HG03159 (cell line): ENCODE measurements around the gene BMS1.

ENCODE experiments used
- ATAC-seq: cut with Tn5 transposase; IDR thresholded peaks from one replicate; pipeline ENCODE4 v1.9.1; 2021; ENCODE audit warnings: mild to moderate bottlenecking, moderate library complexity; ENCODE audit not compliant: unreplicated experiment

The BMS1 gene

GRCh38 chr10:42882597-42882996 lies 100.0 kb downstream of the BMS1 start:
- ATAC-seq: no peak
